ENCODE measurements around the gene SIMC1. TPM values are rescaled to one million over a fixed set of nuclear protein-coding genes. Genes with fewer than 3 reads are reported as not detected.
A peak's percentile ranks its signal among the peaks of the same experiment; 100 is the strongest.

Gene SIMC1
- total RNA-seq, 1 donor from 2014 or later = 7.3 TPM

DNA sequence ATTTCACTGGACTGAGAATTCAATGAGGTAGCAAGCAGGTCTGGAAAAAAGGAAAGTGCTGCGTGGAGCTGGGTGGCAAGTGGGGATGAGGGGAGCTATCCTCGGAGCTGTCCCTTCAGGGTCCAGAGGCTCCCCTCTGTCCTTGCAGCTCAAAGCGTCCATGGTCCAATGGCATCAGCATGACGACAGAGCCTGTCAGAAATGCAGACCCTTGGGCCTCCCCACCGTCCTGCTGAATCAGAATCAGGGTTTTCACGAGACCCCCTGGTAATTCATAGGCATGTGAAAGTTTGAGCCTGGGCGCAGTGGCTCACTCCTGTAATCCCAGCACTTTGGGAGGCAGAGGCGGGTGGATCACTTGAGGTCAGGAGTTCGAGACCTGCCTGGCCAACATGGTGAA lies 155.9 kb downstream of the SIMC1 start:
- Histone ChIP-seq H3K4me3 (ENCODE audit: low read length in 3 of 3) (no peak overlapping the region), H3K27ac (ENCODE audit: low read depth, low read length) (no peak overlapping the region), H3K4me1 (ENCODE audit: control insufficient read depth in 3 of 3, insufficient read depth in 3 of 3, low read length in 3 of 3) (peaks cover 11 to 31% (median 15%) of the 10 kb centered on the region in 3 donors)

DNA sequence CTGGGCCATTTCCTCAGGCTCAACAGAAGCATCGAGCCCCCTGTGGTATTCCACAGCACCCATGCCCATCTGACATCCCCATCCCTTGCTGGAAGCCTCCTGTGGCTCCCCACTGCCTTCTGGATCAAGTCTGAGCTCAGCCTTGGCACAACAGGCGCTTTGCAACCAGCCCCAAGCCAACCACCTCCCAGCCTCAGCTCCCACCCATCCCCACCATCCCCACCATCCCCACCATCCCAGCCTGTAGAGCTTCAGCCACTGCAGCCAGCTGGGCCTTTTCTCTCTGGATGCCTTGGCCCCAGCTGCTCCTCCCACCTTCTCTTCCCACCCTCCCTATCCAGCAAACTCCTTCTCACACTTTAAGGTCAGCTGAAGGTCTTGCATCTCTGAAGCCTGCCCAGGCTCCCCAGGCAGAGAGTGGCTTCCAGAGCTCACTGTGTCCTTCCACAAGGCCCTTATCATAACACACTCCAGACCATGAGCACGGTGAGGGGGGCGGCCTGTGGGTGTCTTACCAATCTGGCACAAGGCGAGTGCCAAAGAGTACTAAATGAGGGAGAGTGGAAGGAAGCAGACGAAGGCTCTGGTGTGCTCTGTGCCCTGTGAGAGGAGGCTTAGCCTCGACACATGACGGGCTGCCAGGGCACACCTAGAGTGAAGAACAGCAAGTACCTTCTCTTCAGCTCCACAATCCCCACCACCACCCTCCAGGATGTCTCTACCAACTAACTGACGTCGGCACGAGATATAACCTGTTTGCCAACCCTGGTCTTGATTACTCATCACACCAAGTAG lies 156.9 kb downstream of the SIMC1 start:
- H3K27me3 ChIP-seq (ENCODE audit: control insufficient read depth in 3 of 3, insufficient read depth in 3 of 3, low read length in 3 of 3) = no peaks in the 10 kb centered on the region
- H3K36me3 ChIP-seq (ENCODE audit: control insufficient read depth in 3 of 3, insufficient read depth in 3 of 3, low read length in 3 of 3) = peaks cover 46 to 60% (median 57%) of the 10 kb centered on the region in 3 donors
- H3K4me1 ChIP-seq (ENCODE audit: control insufficient read depth in 3 of 3, insufficient read depth in 3 of 3, low read length in 3 of 3) = peaks cover 5 to 22% (median 7%) of the 10 kb centered on the region in 3 donors
- no peak overlapping the region for H3K27ac ChIP-seq (ENCODE audit: low read depth, low read length)
- no peaks in the 10 kb centered on the region for H3K9me3 ChIP-seq (ENCODE audit: control insufficient read depth in 3 of 3, low read length in 3 of 3)
- no peak overlapping the region for H3K4me3 ChIP-seq (ENCODE audit: low read length in 3 of 3)
- no peak overlapping the region for H3K9ac ChIP-seq (ENCODE audit: low read depth in 1 of 3, low read length in 3 of 3)

More for the DNA sequence above, 155.9 kb downstream of the SIMC1 start:
- Histone ChIP-seq H3K27me3 (ENCODE audit: control insufficient read depth in 3 of 3, insufficient read depth in 3 of 3, low read length in 3 of 3) (no peaks in the 10 kb centered on the region), H3K36me3 (ENCODE audit: control insufficient read depth in 3 of 3, insufficient read depth in 3 of 3, low read length in 3 of 3) (peaks cover 46 to 60% (median 54%) of the 10 kb centered on the region in 3 donors), H3K9me3 (ENCODE audit: control insufficient read depth in 3 of 3, low read length in 3 of 3) (no peaks in the 10 kb centered on the region), H3K9ac (ENCODE audit: low read depth in 1 of 3, low read length in 3 of 3) (no peak overlapping the region)

Small RNAs within 50 kb of the gene (small RNA-seq; reads per million reads assigned to genes)
- gene MIR1271 = 3.8 reads per million, percentile 89 among the genes with 10 or more reads in this experiment

Other genes starting within 250 kb of the SIMC1 start
- 28.7 TPM for gene KIAA1191, start 123.3 kb downstream of the SIMC1 start, total RNA-seq
- 9.4 TPM for gene ARL10, start 127.1 kb downstream of the SIMC1 start, total RNA-seq
- 9.9 TPM for gene NOP16, start 150.2 kb downstream of the SIMC1 start, total RNA-seq
- gene HIGD2A, start 150.3 kb downstream of the SIMC1 start, total RNA-seq = 108 TPM
- gene CLTB, start 178.1 kb downstream of the SIMC1 start, total RNA-seq = 44.4 TPM
- gene FAF2, start 210.0 kb downstream of the SIMC1 start, total RNA-seq = 24.0 TPM